GM21529 (cell line): ENCODE measurements around the gene TTC3.
A peak's percentile ranks its signal among the peaks of the same experiment; 100 is the strongest.
"Not testable (repeated sequence)": the region's sequence is repeated elsewhere in the genome, so short reads cannot be mapped to it uniquely, and the experiment has no call there.

Experiments used
- ATAC-seq: cut with Tn5 transposase; IDR thresholded peaks from one replicate; pipeline ENCODE4 v1.9.1; 2021; ENCODE audit not compliant: unreplicated experiment

Gene TTC3

GRCh38 chr21:37219761-37220432, 146.8 kb downstream of the TTC3 start:
- ATAC-seq = no peak

GRCh38 chr21:37220433-37220980, 147.5 kb downstream of the TTC3 start:
- peak; percentile 30 for ATAC-seq

- ATAC-seq = peak; percentile 88
Observed at GRCh38 chr21:37220981-37221664, 148.1 kb downstream of the TTC3 start.

- not testable (repeated sequence) for ATAC-seq
Observed at GRCh38 chr21:37222248-37222647, 149.2 kb downstream of the TTC3 start.

- ATAC-seq = no peak
Observed at GRCh38 chr21:37223804-37224345, 150.8 kb downstream of the TTC3 start.

GRCh38 chr21:37224861-37225839, 152.1 kb downstream of the TTC3 start:
- no peak for ATAC-seq

GRCh38 chr21:37226041-37226920, 153.2 kb downstream of the TTC3 start:
- no peak for ATAC-seq

- no peak for ATAC-seq
Observed at GRCh38 chr21:37227071-37228002, 154.3 kb downstream of the TTC3 start.

GRCh38 chr21:37228003-37228400, 154.9 kb downstream of the TTC3 start:
- ATAC-seq = no peak

- no peak for ATAC-seq
Observed at GRCh38 chr21:37230632-37231248, 157.7 kb downstream of the TTC3 start.

GRCh38 chr21:37231249-37231645, 158.2 kb downstream of the TTC3 start:
- no peak for ATAC-seq

GRCh38 chr21:37231671-37232070, 158.6 kb downstream of the TTC3 start:
- ATAC-seq = no peak

- ATAC-seq = peak; percentile 84
Observed at GRCh38 chr21:37232274-37233018, 159.4 kb downstream of the TTC3 start.

- ATAC-seq = no peak
Observed at GRCh38 chr21:37233551-37234146, 160.6 kb downstream of the TTC3 start.

GRCh38 chr21:37237346-37237745, 164.3 kb downstream of the TTC3 start:
- no peak for ATAC-seq

GRCh38 chr21:37237764-37238163, 164.7 kb downstream of the TTC3 start:
- no peak for ATAC-seq

GRCh38 chr21:37240978-37241377, 167.9 kb downstream of the TTC3 start:
- no peak for ATAC-seq
